Rectal smooth muscle tissue (tissue), 1 donor: Measurements from ENCODE around the gene SYT8.

Experiments
- H3K27ac ChIP-seq: one replicate; pipeline ENCODE4 v1.7.0; 2013; ENCODE audit warnings: low read depth, low read length, inconsistent platforms
- H3K27me3 ChIP-seq: one replicate; pipeline ENCODE4 v1.7.0; 2013; ENCODE audit warnings: low read length; ENCODE audit not compliant: control insufficient read depth, insufficient read depth
- H3K36me3 ChIP-seq: one replicate; pipeline ENCODE4 v1.7.0; 2013; ENCODE audit warnings: low read length; ENCODE audit not compliant: control insufficient read depth, insufficient read depth
- H3K4me1 ChIP-seq: one replicate; pipeline ENCODE4 v1.7.0; 2013; ENCODE audit warnings: low read length; ENCODE audit not compliant: control insufficient read depth, insufficient read depth
- H3K4me3 ChIP-seq: one replicate; pipeline ENCODE4 v1.7.0; 2013; ENCODE audit warnings: low read length
- H3K9ac ChIP-seq: one replicate; pipeline ENCODE4 v1.7.0; 2013; ENCODE audit warnings: low read length

SYT8 gene

GRCh38 chr11:1845561-1846452, 11.0 kb downstream of the SYT8 start:
- Histone ChIP-seq H3K4me3 (no peak overlapping the region), H3K27ac (no peak overlapping the region), H3K4me1 (no peaks in the 10 kb centered on the region), H3K36me3 (no peaks in the 10 kb centered on the region), H3K9ac (no peak overlapping the region), H3K27me3 (no peaks in the 10 kb centered on the region)

- Histone ChIP-seq H3K36me3 (no peaks in the 10 kb centered on the region), H3K27me3 (no peaks in the 10 kb centered on the region), H3K27ac (no peak overlapping the region), H3K4me1 (no peaks in the 10 kb centered on the region), H3K9ac (no peak overlapping the region), H3K4me3 (no peak overlapping the region)
Measured at GRCh38 chr11:1846453-1846932, 11.7 kb downstream of the SYT8 start.

DNA sequence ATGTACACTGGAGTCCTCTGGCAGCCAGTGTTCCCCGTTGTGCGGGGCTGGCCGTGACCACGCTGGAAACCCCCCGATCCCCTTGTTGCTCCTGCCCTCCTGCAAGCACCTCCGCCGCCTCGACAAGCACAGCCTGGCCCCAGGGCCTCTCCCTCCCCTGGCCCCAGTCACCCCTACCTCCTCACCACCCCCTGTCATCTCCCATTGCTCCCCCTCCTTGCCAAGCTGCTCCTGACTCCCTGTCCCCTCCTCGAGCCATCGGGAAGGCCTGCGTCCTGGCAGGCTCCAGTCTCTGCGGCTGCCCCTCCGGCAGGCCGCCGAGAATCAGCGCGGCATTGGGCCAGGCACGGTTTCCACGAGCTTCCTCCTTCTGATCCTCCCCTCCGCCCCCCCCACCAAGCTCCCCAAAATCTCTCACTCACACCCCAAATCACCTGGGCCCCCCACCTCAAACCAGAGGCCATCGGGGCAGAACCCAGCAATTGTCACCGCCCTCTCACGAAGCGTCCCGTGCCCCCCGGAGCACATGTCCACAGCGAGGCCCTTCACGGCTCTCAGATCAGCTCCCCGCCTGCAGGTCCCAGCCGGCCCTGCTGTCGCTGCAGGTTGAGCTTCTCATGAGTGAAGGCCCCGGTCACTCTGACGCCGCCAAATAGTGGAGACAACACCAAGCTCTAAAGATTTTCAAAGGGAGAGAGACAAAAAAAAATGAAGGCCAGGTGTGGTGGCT, 12.4 kb downstream of the SYT8 start:
- Histone ChIP-seq H3K4me1 (no peaks in the 10 kb centered on the region), H3K27me3 (no peaks in the 10 kb centered on the region), H3K27ac (no peak overlapping the region), H3K36me3 (no peaks in the 10 kb centered on the region), H3K4me3 (no peak overlapping the region), H3K9ac (no peak overlapping the region)

DNA sequence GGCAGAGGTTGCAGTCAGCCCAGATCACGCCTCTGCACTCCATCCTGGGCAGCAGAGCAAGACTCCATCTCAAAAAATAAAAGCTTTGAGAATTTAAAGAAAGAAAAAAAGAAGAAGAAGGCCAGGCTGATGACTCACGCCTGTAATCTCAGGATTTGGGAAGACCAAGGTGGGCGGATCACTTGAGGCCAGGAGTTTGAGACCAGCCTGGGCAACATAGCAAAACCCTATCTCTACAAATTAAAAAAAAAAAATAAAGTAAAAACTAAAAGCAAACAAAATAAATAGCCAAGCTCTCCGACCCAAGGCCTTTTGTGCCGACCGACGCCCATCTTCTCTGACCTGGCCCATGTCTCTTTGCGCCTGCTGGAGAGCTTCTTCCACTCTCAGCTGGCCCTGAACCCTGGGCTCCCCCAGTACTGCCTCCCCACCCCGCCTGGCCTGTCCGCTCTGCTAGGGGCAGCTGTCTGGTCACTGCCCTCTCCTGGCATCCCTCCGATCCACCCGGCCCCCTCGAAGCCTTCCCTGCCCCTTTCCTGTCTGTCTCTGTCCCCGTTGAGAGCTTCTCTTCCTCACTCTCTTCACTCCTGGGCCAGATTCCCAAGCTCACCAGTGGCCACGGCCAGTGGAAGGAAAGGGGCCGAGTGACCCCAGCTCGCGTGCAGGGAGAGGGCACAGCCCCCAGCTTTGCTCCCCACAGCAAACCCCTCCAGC, 13.3 kb downstream of the SYT8 start:
- Histone ChIP-seq H3K36me3 (no peaks in the 10 kb centered on the region), H3K9ac (no peak overlapping the region), H3K4me3 (no peak overlapping the region), H3K27ac (no peak overlapping the region), H3K27me3 (no peaks in the 10 kb centered on the region), H3K4me1 (no peaks in the 10 kb centered on the region)

- Histone ChIP-seq H3K36me3 (no peaks in the 10 kb centered on the region), H3K4me1 (no peaks in the 10 kb centered on the region), H3K27ac (no peak overlapping the region), H3K4me3 (no peak overlapping the region), H3K27me3 (no peaks in the 10 kb centered on the region), H3K9ac (no peak overlapping the region)
Measured at GRCh38 chr11:1848640-1849430, 14.0 kb downstream of the SYT8 start.

DNA sequence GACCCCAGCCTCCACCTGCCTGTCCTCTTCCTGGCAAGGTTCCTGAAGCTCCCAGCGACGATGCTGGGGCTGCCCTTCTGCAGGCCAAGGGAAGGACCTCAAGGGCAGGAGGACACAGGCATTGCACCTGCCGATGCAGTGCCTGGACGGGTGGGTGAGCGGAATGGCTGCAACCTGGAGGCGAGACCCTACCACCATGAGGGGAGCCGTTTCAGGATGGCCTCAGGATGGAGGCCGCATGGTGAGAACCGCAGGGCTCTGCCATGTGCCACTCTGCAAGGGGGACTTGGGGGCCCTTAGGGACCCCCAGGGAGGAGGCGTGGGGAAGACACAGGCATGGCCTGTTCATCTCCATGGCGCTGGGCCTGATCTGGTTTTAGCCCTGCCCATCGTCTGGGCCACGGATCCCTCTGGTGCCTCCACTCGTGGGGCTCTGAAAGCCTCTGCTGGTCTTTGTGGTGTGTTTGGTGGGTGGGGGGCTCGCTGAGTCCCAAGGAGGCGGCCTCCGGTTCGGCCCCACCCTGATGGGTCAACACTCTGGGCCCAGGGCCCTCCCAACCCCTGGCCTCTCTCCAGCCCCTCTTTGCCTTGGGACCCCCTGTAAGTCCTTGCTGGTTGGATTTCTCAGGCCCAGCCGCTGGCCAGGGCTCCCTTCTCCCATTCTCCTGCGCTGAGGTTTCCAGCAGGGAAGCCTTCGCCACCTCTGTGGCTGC, 16.8 kb downstream of the SYT8 start:
- Histone ChIP-seq H3K9ac (no peak overlapping the region), H3K27me3 (no peaks in the 10 kb centered on the region), H3K27ac (no peak overlapping the region), H3K4me3 (peak overlapping the region; percentile 30), H3K4me1 (no peaks in the 10 kb centered on the region), H3K36me3 (no peaks in the 10 kb centered on the region)

DNA sequence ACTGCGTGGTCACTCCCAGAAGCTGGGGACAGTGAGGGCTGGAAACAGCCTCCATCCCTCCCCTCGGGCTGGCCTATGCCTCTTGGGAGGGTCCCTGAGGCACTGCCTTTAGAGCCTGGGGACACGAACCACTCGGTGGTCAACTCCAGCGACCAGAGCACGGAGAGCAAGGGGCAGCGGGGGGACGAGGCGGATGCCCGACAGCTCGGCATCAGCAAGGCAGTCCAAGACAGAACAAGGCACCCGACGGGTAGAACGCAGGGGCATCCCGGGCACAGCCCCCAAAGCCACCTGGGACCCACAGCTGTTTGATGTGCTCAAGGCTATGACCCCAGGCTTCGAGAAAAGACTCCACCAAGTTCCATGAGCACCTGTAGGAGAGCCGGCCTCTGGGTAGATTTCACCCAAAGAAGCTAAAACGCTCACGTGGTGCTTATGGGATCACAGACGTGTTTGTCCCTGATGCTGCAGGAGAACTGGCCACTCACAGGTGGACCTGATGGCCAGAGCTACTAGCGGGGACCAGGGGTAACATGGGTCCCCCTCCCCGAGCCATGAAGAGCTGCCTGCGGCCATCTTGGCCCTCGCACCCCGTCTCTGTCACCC, 17.6 kb downstream of the SYT8 start:
- no peaks in the 10 kb centered on the region for H3K36me3 ChIP-seq
- no peak overlapping the region for H3K9ac ChIP-seq
- no peak overlapping the region for H3K27ac ChIP-seq
- no peaks in the 10 kb centered on the region for H3K27me3 ChIP-seq
- H3K4me1 ChIP-seq, result no peaks in the 10 kb centered on the region
- H3K4me3 ChIP-seq, result no peak overlapping the region

- Histone ChIP-seq H3K9ac (peak within 1 kb of the TSS; percentile 24), H3K27me3 (no peaks in the 10 kb centered on the region), H3K4me1 (no peaks in the 10 kb centered on the region), H3K36me3 (no peaks in the 10 kb centered on the region), H3K4me3 (peak within 1 kb of the TSS; percentile 63), H3K27ac (no peak within 1 kb of the TSS)
Measured at GRCh38 chr11:1852877-1853276, 18.1 kb downstream of the SYT8 start, which contains the start of gene LSP1. LSP1 (plus strand) TSS chr11:1853084; CDS start chr11:1853145, 61 bp downstream.

- no peaks in the 10 kb centered on the region for H3K4me1 ChIP-seq
- H3K27ac ChIP-seq, result no peak overlapping the region
- no peaks in the 10 kb centered on the region for H3K36me3 ChIP-seq
- H3K4me3 ChIP-seq, result peak overlapping the region; percentile 63
- no peaks in the 10 kb centered on the region for H3K27me3 ChIP-seq
- H3K9ac ChIP-seq, result peak overlapping the region; percentile 24
Measured at GRCh38 chr11:1853376-1854131, 18.8 kb downstream of the SYT8 start.

GRCh38 chr11:1854132-1854948, 19.6 kb downstream of the SYT8 start:
- Histone ChIP-seq H3K27me3 (no peaks in the 10 kb centered on the region), H3K36me3 (no peaks in the 10 kb centered on the region), H3K9ac (no peak overlapping the region), H3K4me1 (no peaks in the 10 kb centered on the region), H3K4me3 (peak overlapping the region; percentile 63), H3K27ac (no peak overlapping the region)
